Measurements from ENCODE around the gene PNMT.

DNA sequence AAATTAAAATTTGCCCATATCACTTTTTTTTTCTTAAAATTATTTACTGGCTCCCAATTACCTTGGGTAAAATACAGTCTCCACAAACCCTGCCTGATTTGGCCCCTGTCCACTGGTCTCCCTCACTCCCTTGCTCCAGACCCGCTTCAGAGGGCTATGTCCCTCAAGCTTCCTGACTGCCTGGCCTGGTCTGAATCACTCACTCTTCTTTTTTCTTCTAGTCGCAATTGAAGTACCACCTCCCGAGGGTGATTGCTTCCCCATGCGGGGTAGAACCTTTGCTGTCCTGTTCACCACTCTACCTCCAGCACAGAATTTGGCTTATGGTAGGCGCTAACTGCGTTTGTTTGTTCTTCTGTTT is 20.2 kb downstream of the PNMT start:
- TF ChIP-seq, protein P1, sequence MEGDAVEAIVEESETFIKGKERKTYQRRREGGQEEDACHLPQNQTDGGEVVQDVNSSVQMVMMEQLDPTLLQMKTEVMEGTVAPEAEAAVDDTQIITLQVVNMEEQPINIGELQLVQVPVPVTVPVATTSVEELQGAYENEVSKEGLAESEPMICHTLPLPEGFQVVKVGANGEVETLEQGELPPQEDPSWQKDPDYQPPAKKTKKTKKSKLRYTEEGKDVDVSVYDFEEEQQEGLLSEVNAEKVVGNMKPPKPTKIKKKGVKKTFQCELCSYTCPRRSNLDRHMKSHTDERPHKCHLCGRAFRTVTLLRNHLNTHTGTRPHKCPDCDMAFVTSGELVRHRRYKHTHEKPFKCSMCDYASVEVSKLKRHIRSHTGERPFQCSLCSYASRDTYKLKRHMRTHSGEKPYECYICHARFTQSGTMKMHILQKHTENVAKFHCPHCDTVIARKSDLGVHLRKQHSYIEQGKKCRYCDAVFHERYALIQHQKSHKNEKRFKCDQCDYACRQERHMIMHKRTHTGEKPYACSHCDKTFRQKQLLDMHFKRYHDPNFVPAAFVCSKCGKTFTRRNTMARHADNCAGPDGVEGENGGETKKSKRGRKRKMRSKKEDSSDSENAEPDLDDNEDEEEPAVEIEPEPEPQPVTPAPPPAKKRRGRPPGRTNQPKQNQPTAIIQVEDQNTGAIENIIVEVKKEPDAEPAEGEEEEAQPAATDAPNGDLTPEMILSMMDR (IDR thresholded peaks at IDR 0.05) = no peak
- TF ChIP-seq, protein P2, sequence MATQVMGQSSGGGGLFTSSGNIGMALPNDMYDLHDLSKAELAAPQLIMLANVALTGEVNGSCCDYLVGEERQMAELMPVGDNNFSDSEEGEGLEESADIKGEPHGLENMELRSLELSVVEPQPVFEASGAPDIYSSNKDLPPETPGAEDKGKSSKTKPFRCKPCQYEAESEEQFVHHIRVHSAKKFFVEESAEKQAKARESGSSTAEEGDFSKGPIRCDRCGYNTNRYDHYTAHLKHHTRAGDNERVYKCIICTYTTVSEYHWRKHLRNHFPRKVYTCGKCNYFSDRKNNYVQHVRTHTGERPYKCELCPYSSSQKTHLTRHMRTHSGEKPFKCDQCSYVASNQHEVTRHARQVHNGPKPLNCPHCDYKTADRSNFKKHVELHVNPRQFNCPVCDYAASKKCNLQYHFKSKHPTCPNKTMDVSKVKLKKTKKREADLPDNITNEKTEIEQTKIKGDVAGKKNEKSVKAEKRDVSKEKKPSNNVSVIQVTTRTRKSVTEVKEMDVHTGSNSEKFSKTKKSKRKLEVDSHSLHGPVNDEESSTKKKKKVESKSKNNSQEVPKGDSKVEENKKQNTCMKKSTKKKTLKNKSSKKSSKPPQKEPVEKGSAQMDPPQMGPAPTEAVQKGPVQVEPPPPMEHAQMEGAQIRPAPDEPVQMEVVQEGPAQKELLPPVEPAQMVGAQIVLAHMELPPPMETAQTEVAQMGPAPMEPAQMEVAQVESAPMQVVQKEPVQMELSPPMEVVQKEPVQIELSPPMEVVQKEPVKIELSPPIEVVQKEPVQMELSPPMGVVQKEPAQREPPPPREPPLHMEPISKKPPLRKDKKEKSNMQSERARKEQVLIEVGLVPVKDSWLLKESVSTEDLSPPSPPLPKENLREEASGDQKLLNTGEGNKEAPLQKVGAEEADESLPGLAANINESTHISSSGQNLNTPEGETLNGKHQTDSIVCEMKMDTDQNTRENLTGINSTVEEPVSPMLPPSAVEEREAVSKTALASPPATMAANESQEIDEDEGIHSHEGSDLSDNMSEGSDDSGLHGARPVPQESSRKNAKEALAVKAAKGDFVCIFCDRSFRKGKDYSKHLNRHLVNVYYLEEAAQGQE (IDR thresholded peaks at IDR 0.05; ENCODE audit: insufficient read depth in 1 of 2, low read depth in 2 of 2, low read length in 1 of 2) = no peak
- TF ChIP-seq POLR2AphosphoS5 (IDR thresholded peaks at IDR 0.05; ENCODE audit: low read depth, low read length) = no peak
